ENCODE data around the gene SCN1B. TPM values are rescaled to one million over a fixed set of nuclear protein-coding genes. Genes with fewer than 3 reads are reported as not detected.

The SCN1B gene
- total RNA-seq, 2 donors from 2014 or later = 1.4 to 1.5 TPM

GRCh38 chr19:35038623-35039512 is 8.6 kb downstream of the SCN1B start:
- Histone ChIP-seq H3K36me3 (ENCODE audit: control insufficient read depth, insufficient read depth, low read length) (no peaks in the 10 kb centered on the region), H3K9me3 (ENCODE audit: control insufficient read depth, low read length) (no peaks in the 10 kb centered on the region), H3K27ac (ENCODE audit: low read depth, low read length) (no peak overlapping the region), H3K4me1 (ENCODE audit: control insufficient read depth, insufficient read depth, low read length) (no peaks in the 10 kb centered on the region), H3K4me3 (ENCODE audit: low read length) (no peak overlapping the region), H3K27me3 (ENCODE audit: control insufficient read depth, insufficient read depth, low read length, poor library complexity, severe bottlenecking) (no peaks in the 10 kb centered on the region), H3K9ac (ENCODE audit: extremely low read depth, low read length, poor library complexity, severe bottlenecking) (no peak overlapping the region)
- H3K4me1 Mint-ChIP-seq = peaks cover 21% of the 10 kb centered on the region
- no peak overlapping the region for H3K27ac Mint-ChIP-seq
- no peaks in the 10 kb centered on the region for H3K36me3 Mint-ChIP-seq (ENCODE audit: low read depth)
- peaks cover 3% of the 10 kb centered on the region for H3K27me3 Mint-ChIP-seq (ENCODE audit: insufficient read depth)
- WGBS, 2 experiments (ENCODE audit: insufficient coverage in 1 of 2, insufficient read length in 1 of 2) = 93 to 94% methylated on average over 15 to 17 of the region's 17 CpGs
- DNase-seq = no peak
- H3K4me3 Mint-ChIP-seq = no peak overlapping the region
- no peaks in the 10 kb centered on the region for H3K9me3 Mint-ChIP-seq
- TF ChIP-seq, protein P1, sequence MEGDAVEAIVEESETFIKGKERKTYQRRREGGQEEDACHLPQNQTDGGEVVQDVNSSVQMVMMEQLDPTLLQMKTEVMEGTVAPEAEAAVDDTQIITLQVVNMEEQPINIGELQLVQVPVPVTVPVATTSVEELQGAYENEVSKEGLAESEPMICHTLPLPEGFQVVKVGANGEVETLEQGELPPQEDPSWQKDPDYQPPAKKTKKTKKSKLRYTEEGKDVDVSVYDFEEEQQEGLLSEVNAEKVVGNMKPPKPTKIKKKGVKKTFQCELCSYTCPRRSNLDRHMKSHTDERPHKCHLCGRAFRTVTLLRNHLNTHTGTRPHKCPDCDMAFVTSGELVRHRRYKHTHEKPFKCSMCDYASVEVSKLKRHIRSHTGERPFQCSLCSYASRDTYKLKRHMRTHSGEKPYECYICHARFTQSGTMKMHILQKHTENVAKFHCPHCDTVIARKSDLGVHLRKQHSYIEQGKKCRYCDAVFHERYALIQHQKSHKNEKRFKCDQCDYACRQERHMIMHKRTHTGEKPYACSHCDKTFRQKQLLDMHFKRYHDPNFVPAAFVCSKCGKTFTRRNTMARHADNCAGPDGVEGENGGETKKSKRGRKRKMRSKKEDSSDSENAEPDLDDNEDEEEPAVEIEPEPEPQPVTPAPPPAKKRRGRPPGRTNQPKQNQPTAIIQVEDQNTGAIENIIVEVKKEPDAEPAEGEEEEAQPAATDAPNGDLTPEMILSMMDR (conservative IDR thresholded peaks at IDR 0.05) = no peak

DNA sequence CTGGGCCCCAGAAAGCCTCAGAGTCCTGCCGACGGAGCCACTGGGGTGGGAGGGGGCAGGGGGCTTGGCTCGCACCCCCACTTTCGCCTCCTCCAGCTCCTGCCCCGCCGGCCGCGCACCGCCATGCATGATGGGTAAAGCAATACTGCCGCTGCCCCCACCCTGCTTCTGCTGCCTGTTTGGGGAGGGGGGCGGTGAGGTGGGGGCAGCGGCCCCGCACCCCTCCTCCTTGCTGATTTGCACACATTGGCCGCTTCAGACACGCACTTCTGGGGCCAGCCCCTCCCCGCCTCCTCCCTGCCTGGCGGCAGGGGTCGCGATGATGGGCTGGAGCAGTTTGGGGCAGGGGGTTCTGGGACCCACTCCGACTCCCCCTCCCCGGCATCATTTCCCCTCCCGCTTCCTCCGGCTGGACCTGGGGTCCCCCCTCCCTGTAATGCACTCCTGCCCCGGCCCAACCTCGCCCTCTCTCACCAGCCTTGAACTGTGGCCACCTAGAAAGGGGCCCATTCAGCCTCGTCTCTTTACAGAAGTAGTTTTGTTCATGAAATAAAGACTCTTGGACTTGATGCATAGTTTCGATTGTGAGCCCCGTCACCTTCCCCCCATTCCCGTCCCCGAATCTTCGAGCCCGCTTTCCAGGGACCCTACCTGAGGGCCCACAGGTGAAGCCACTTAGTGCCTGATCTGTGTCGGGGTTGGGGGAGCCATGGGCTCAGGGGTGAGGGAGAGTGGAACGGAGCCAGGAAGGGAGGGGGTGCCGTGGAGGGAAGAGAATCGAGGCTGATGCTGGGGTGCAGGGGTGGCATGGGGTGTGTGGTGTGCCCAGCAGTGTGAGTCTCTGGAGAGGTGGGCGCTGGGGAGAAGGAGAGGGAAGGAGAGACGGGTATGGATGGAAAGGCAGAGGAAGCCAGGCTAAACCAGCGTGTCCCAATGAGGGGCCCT is 9.9 kb downstream of the SCN1B start:
- no peaks in the 10 kb centered on the region for H3K36me3 Mint-ChIP-seq (ENCODE audit: low read depth)
- TF ChIP-seq, protein P1 (conservative IDR thresholded peaks at IDR 0.05) = no peak
- no peaks in the 10 kb centered on the region for H3K4me1 ChIP-seq (ENCODE audit: control insufficient read depth, insufficient read depth, low read length)
- H3K4me1 Mint-ChIP-seq = peaks cover 33% of the 10 kb centered on the region
- DNase-seq = no peak
- no peaks in the 10 kb centered on the region for H3K9me3 Mint-ChIP-seq
- no peaks in the 10 kb centered on the region for H3K27me3 ChIP-seq (ENCODE audit: control insufficient read depth, insufficient read depth, low read length, poor library complexity, severe bottlenecking)
- H3K27ac ChIP-seq (ENCODE audit: low read depth, low read length) = no peak overlapping the region
- no peak overlapping the region for H3K4me3 ChIP-seq (ENCODE audit: low read length)
- H3K9ac ChIP-seq (ENCODE audit: extremely low read depth, low read length, poor library complexity, severe bottlenecking) = no peak overlapping the region
- peak overlapping the region; percentile 55 for H3K4me3 Mint-ChIP-seq
- no peaks in the 10 kb centered on the region for H3K9me3 ChIP-seq (ENCODE audit: control insufficient read depth, low read length)
- 89 to 92% methylated on average over 14 to 39 of the region's 39 CpGs for WGBS, 2 experiments (ENCODE audit: insufficient coverage in 1 of 2, insufficient read length in 1 of 2)
- H3K27me3 Mint-ChIP-seq (ENCODE audit: insufficient read depth) = no peaks in the 10 kb centered on the region
- peak overlapping the region; percentile 87 for H3K27ac Mint-ChIP-seq
- H3K36me3 ChIP-seq (ENCODE audit: control insufficient read depth, insufficient read depth, low read length) = no peaks in the 10 kb centered on the region

DNA sequence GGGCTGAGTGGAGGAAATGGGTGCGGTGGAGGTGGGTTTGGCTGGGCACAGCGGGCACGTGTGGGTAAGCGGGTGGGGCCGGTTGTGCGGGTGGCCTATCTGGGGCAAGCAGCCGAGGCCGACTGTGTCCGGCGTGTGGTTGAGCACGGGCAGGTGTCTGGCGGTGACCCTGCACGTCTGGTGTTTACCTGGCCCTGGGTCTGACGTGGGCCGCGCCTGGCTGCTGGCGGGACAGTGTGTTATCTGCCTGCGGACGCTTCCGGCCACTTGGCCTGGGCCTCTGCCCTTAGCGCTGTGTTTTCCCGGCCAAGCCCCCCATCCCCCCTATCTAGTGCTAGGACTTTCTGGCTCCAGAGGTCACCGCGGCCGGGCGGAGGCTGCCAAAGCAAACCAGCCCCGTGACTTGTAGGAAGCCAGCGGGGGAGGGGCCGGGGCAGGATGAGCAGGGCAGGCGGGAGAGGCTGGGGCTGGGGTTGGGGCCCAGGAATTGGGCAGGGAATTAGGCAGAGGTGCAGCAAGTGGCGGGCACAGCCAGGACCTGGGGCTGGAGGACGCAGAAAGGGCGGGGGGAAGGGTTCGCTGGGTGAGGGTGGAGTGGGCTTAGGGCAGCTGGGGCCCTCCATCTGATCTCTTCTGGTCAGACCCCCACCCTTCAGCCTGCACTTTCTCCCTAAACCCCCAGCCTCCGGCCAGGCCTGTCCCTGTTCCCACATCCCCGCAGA is 10.7 kb downstream of the SCN1B start:
- Histone ChIP-seq H3K4me3 (ENCODE audit: low read length) (peak overlapping the region; percentile 62), H3K27ac (ENCODE audit: low read depth, low read length) (no peak overlapping the region), H3K36me3 (ENCODE audit: control insufficient read depth, insufficient read depth, low read length) (no peaks in the 10 kb centered on the region), H3K9me3 (ENCODE audit: control insufficient read depth, low read length) (no peaks in the 10 kb centered on the region), H3K27me3 (ENCODE audit: control insufficient read depth, insufficient read depth, low read length, poor library complexity, severe bottlenecking) (no peaks in the 10 kb centered on the region), H3K4me1 (ENCODE audit: control insufficient read depth, insufficient read depth, low read length) (no peaks in the 10 kb centered on the region), H3K9ac (ENCODE audit: extremely low read depth, low read length, poor library complexity, severe bottlenecking) (no peak overlapping the region)
- no peaks in the 10 kb centered on the region for H3K9me3 Mint-ChIP-seq
- H3K36me3 Mint-ChIP-seq (ENCODE audit: low read depth) = peaks cover 2% of the 10 kb centered on the region
- peaks cover 35% of the 10 kb centered on the region for H3K4me1 Mint-ChIP-seq
- TF ChIP-seq, protein P1 (conservative IDR thresholded peaks at IDR 0.05) = no peak
- peak; percentile 92 for DNase-seq
- H3K27ac Mint-ChIP-seq = peak overlapping the region; percentile 87
- peak overlapping the region; percentile 55 for H3K4me3 Mint-ChIP-seq
- 50 to 63% methylated on average over 13 to 36 of the region's 36 CpGs for WGBS, 2 experiments (ENCODE audit: insufficient coverage in 1 of 2, insufficient read length in 1 of 2)
- no peaks in the 10 kb centered on the region for H3K27me3 Mint-ChIP-seq (ENCODE audit: insufficient read depth)

Data from endodermal cell (in vitro differentiated cells).